ENCODE results near the gene RARB.

GRCh38 chr3:25449857-25450256 lies 21.8 kb downstream of the RARB start:
- TF ChIP-seq CTCF (IDR thresholded peaks at IDR 0.05; ENCODE audit: low read depth, low read length) (no peak), EZH2phosphoT487 (IDR thresholded peaks at IDR 0.05; ENCODE audit: low read depth) (no peak)
